Measurements from ENCODE around the gene L3MBTL1. TPM values are rescaled to one million over a fixed set of nuclear protein-coding genes. Genes with fewer than 3 reads are reported as not detected.

Gene L3MBTL1
- total RNA-seq, 1 experiment from 2014 or later: 1.2 TPM

Small RNA genes lying within 50 kb of the gene (small RNA-seq; reads per million reads assigned to genes)
- gene RNU6-1251P: 0 reads per million in 2 experiments

Other genes with a start within 250 kb of the L3MBTL1 start
- gene SRSF6, start 49.8 kb upstream of the L3MBTL1 start, total RNA-seq (2014; rRNA removed; shearing (Covaris generic)): 45.6 and 48.8 TPM in 2 replicates
- 0.29 TPM in 1 of 2 replicates, not detected in the other for gene SGK2, start 51.3 kb downstream of the L3MBTL1 start, total RNA-seq (2014; rRNA removed; shearing (Covaris generic))
- gene IFT52, start 83.2 kb downstream of the L3MBTL1 start, total RNA-seq (2014; rRNA removed; shearing (Covaris generic)): 22.1 and 26.8 TPM in 2 replicates
- 10.4 and 14.1 TPM in 2 replicates for gene MYBL2, start 159.4 kb downstream of the L3MBTL1 start, total RNA-seq (2014; rRNA removed; shearing (Covaris generic))
- not detected in 2 replicates for gene GTSF1L, start 219.3 kb downstream of the L3MBTL1 start, total RNA-seq (2014; rRNA removed; shearing (Covaris generic))